Endothelial cell of umbilical vein (primary cell): ENCODE measurements around the gene COMT. TPM values are rescaled to one million over a fixed set of nuclear protein-coding genes. Genes with fewer than 3 reads are reported as not detected.

Experiments used
- BruUV-seq: library from RNA; stranded (reverse); fragments of 400-500 nt; replicated peaks from 2 replicates; lab custom pipeline; 2021; lab: Mats Ljungman, UMichigan
- CTCF ChIA-PET: fragments of 300-600, 350-600 bp; sonication (Branson Sonifier 250); formaldehyde crosslinking; loops from one replicate; lab custom pipeline; 2021; ENCODE audit warnings: antibody characterized with exemption, inconsistent platforms; lab: Charles Lee
- POLR2A ChIA-PET: fragments of 300-600, 350-600 bp; sonication (Branson Sonifier 250); formaldehyde crosslinking; loops from one replicate; lab custom pipeline; 2021; ENCODE audit warnings: antibody characterized with exemption, inconsistent platforms; lab: Charles Lee
- DNase-seq: peaks from one replicate; pipeline ENCODE4 v3.0.0-alpha.2; 2011; ENCODE audit warnings: low read depth, low spot score
- FAIRE-seq: peaks from 2 replicates; lab custom pipeline; 2011; peaks lifted over from hg19 to GRCh38; lab: Jason Lieb, UNC
- H2AFZ ChIP-seq: 2 replicates; pipeline ENCODE4 v1.6.0; 2012; ENCODE audit warnings: low read depth, low read length, control low read depth, inconsistent platforms
- H3K27ac ChIP-seq: 2 replicates; pipeline ENCODE4 v1.5.1; 2011; ENCODE audit warnings: low read depth, mild to moderate bottlenecking, control low read depth, low read length, moderate library complexity; ENCODE audit not compliant: insufficient read depth
- H3K27me3 ChIP-seq, 2 experiments: 2 replicates each; pipeline versions ENCODE4 v1.6.0 to v1.6.1; 2011; ENCODE audit warnings: low read length in 2 of 2, mixed read lengths in 1 of 2; ENCODE audit not compliant: control insufficient read depth in 2 of 2, insufficient read depth in 2 of 2
- H3K36me3 ChIP-seq, 2 experiments: 2 replicates in 1 of 2; 3 replicates in 1 of 2; pipeline ENCODE4 v1.5.1; 2011; ENCODE audit warnings: low read length in 2 of 2, mild to moderate bottlenecking in 1 of 2, moderate library complexity in 1 of 2; ENCODE audit not compliant: control insufficient read depth in 2 of 2, insufficient read depth in 2 of 2; ENCODE audit errors: extremely low read depth in 1 of 2
- H3K4me1 ChIP-seq: 3 replicates; pipeline ENCODE4 v1.5.1; 2011; ENCODE audit warnings: mild to moderate bottlenecking, low read length; ENCODE audit not compliant: control insufficient read depth, insufficient read depth; ENCODE audit errors: extremely low read depth
- H3K4me2 ChIP-seq: 2 replicates; pipeline ENCODE4 v1.6.1; 2011; ENCODE audit warnings: low read length, control low read depth, mixed read lengths; ENCODE audit not compliant: insufficient read depth
- H3K4me3 ChIP-seq, 3 experiments: fragments of 200-600 bp in 1 of 3; sonication (generic), shearing (Covaris generic) in 1 of 3; replicated peaks in 1 of 3; 2 replicates each; pipeline ENCODE4 v1.5.1; 2011 to 2016; ENCODE audit warnings: control low read depth in 3 of 3, low read length in 3 of 3, mild to moderate bottlenecking in 2 of 3, inconsistent platforms in 1 of 3, low read depth in 1 of 3, moderate library complexity in 1 of 3; ENCODE audit not compliant: insufficient read depth in 1 of 3
- H3K79me2 ChIP-seq: 2 replicates; pipeline ENCODE4 v1.6.0; 2012; ENCODE audit warnings: low read length, inconsistent platforms; ENCODE audit not compliant: control insufficient read depth, insufficient read depth
- H3K9ac ChIP-seq: replicated peaks from 2 replicates; pipeline ENCODE3; 2011; ENCODE audit warnings: low read length, control low read depth; ENCODE audit not compliant: insufficient read depth; ENCODE audit errors: extremely low read depth
- H3K9me1 ChIP-seq: replicated peaks from 3 replicates; pipeline ENCODE4 v1.6.0; 2011; ENCODE audit warnings: mild to moderate bottlenecking, low read length; ENCODE audit not compliant: control insufficient read depth, insufficient read depth; ENCODE audit errors: extremely low read depth
- H3K9me3 ChIP-seq: replicated peaks from 2 replicates; pipeline ENCODE4 v1.5.1; 2012; ENCODE audit warnings: low read length, inconsistent platforms; ENCODE audit not compliant: control insufficient read depth, insufficient read depth
- H4K20me1 ChIP-seq: replicated peaks from 2 replicates; pipeline ENCODE3; 2011; ENCODE audit warnings: mild to moderate bottlenecking, low read length; ENCODE audit not compliant: control insufficient read depth, insufficient read depth; ENCODE audit errors: extremely low read depth
- EZH2 ChIP-seq: IDR thresholded peaks from 2 replicates; pipeline ENCODE4 v1.6.1; 2012; ENCODE audit warnings: borderline replicate concordance, low read depth, mild to moderate bottlenecking, moderate library complexity, low read length, inconsistent platforms; ENCODE audit not compliant: severe bottlenecking
- FOS ChIP-seq: IDR thresholded peaks from 2 replicates; pipeline ENCODE4 v1.6.1; 2011; ENCODE audit warnings: mild to moderate bottlenecking, low read length, moderate library complexity, borderline replicate concordance; ENCODE audit not compliant: insufficient read depth
- GATA2 ChIP-seq: IDR thresholded peaks from 2 replicates; pipeline ENCODE4 v1.7.0; 2011; ENCODE audit warnings: low read depth, mild to moderate bottlenecking, moderate library complexity, mixed read lengths, low read length; ENCODE audit not compliant: insufficient read length, insufficient read depth
- JUN ChIP-seq: IDR thresholded peaks from 2 replicates; pipeline ENCODE4 v1.6.1; 2011; ENCODE audit warnings: borderline replicate concordance, low read depth; ENCODE audit not compliant: insufficient read length, insufficient read depth
- MAX ChIP-seq: IDR thresholded peaks from 2 replicates; pipeline ENCODE4 v1.6.1; 2011; ENCODE audit not compliant: insufficient read depth, insufficient read length
- MYC ChIP-seq: IDR thresholded peaks from one replicate; pipeline ENCODE4 v1.6.1; 2011; ENCODE audit warnings: mild to moderate bottlenecking, low read depth, low read length
- POLR2A ChIP-seq: IDR thresholded peaks from 2 replicates; pipeline ENCODE4 v1.6.1; 2012; ENCODE audit warnings: low read depth, mild to moderate bottlenecking, control low read depth, low read length
- POLR2AphosphoS5 ChIP-seq: IDR thresholded peaks from 2 replicates; pipeline ENCODE4 v1.6.1; 2012; ENCODE audit warnings: low read depth, mild to moderate bottlenecking, control low read depth, low read length, moderate library complexity; ENCODE audit not compliant: insufficient read depth
- dilution Hi-C: fragments of 300-500 bp; cut with MboI; formaldehyde crosslinking; loops from one replicate; pipeline ENCODE4 v1.15.0; 2019; ENCODE audit warnings: low sequenced_read_pairs; ENCODE audit not compliant: extremely low pct_ligation_motif_present
- intact Hi-C: fragments of 100-400 bp; cut with micrococcal nuclease; formaldehyde crosslinking; loops from one replicate; pipeline ENCODE4 v1.10.0; 2022
- polyA plus RNA-seq, 4 experiments: library from polyadenylated mRNA; depleted of rRNA in 3 of 4; stranded (reverse) in 3 of 4; unstranded in 1 of 4; fragments of >200 nt; gene quantifications; 2 replicates each; pipeline versions ENCODE4 v1.2.1 to v1.2.3, GENCODE V29; 2011 to 2012; ENCODE audit warnings: missing spikeins in 1 of 4
- total RNA-seq: library from RNA; stranded (reverse); gene quantifications from 2 replicates; pipeline ENCODE4 v1.2.3, GENCODE V29; 2021
- TF ChIP-seq, protein P1 (sequence below), 2 donors: IDR thresholded peaks; 1 replicate in 1 of 2; 2 replicates in 1 of 2; pipeline ENCODE4 v1.5.1; 2011; ENCODE audit warnings: low read length in 2 of 2, mild to moderate bottlenecking in 2 of 2, moderate library complexity in 2 of 2, control low read depth in 1 of 2, inconsistent platforms in 1 of 2, low read depth in 1 of 2; ENCODE audit not compliant: insufficient read depth in 1 of 2; ENCODE audit errors: extremely low read depth in 1 of 2

Gene COMT
- total and polyA plus RNA-seq, 2 donors (not counting 3 experiments of a cell fraction or from before 2014, with no cell fraction given): 221 to 537 TPM

- Histone ChIP-seq H3K4me2 (no peak overlapping the region), H3K36me3 (peaks cover 10 to 32% of the 10 kb centered on the region in 2 experiments), H3K9me3 (no peaks in the 10 kb centered on the region), H3K27me3 (no peaks in the 10 kb centered on the region), H3K4me1 (peaks cover 3% of the 10 kb centered on the region), H3K27ac (no peak overlapping the region), H4K20me1 (no peaks in the 10 kb centered on the region), H3K9me1 (no peaks in the 10 kb centered on the region), H3K79me2 (no peaks in the 10 kb centered on the region), H3K4me3 (no peak overlapping the region), H3K9ac (no peak overlapping the region), H2AFZ (no peak overlapping the region)
- dilution Hi-C loops: no loop called here
- FAIRE-seq (no peak), DNase-seq (no peak)
- no TSS peak for BruUV-seq
- CTCF ChIA-PET: interaction anchor here (0.5 to 5.2 kb wide), 73 partner anchors 8 to 279 kb away, joined by 3 to 372 read pairs (median 6); partner anchors contain the start of genes COMT, GNB1L, GP1BB and RTL10
- intact Hi-C loops: loop anchor here (1.0 to 5.0 kb wide), 5 partner anchors 35 to 278 kb away; no protein-coding TSS in a partner anchor
- POLR2A ChIA-PET: no interaction called here
- TF ChIP-seq MYC: no peak
- TF ChIP-seq GATA2: no peak
- no peak for TF ChIP-seq FOS
- no peak for TF ChIP-seq POLR2AphosphoS5
- TF ChIP-seq, protein P1, sequence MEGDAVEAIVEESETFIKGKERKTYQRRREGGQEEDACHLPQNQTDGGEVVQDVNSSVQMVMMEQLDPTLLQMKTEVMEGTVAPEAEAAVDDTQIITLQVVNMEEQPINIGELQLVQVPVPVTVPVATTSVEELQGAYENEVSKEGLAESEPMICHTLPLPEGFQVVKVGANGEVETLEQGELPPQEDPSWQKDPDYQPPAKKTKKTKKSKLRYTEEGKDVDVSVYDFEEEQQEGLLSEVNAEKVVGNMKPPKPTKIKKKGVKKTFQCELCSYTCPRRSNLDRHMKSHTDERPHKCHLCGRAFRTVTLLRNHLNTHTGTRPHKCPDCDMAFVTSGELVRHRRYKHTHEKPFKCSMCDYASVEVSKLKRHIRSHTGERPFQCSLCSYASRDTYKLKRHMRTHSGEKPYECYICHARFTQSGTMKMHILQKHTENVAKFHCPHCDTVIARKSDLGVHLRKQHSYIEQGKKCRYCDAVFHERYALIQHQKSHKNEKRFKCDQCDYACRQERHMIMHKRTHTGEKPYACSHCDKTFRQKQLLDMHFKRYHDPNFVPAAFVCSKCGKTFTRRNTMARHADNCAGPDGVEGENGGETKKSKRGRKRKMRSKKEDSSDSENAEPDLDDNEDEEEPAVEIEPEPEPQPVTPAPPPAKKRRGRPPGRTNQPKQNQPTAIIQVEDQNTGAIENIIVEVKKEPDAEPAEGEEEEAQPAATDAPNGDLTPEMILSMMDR (IDR thresholded peaks at IDR 0.05; ENCODE audit: extremely low read depth in 1 of 2, insufficient read depth in 1 of 2, low read depth in 1 of 2, low read length in 2 of 2): no peak
- no peak for TF ChIP-seq POLR2A
- no peak for TF ChIP-seq JUN
- no peak for TF ChIP-seq EZH2
- TF ChIP-seq MAX: no peak
Observed at GRCh38 chr22:19910180-19910744, 31.3 kb upstream of the COMT start.
